HL-60 (cell line): Measurements from ENCODE around the gene GNGT2.

Experiments
- CTCF ChIP-seq: IDR thresholded peaks from one replicate; pipeline ENCODE4 v1.5.1; 2011; ENCODE audit warnings: low read length, control low read depth, inconsistent platforms; ENCODE audit not compliant: insufficient read depth
- POLR2AphosphoS5 ChIP-seq: IDR thresholded peaks from 2 replicates; pipeline ENCODE4 v1.6.1; 2012; ENCODE audit warnings: low read depth
- REST ChIP-seq: IDR thresholded peaks from 2 replicates; pipeline ENCODE4 v1.6.1; 2012; ENCODE audit warnings: low read depth; ENCODE audit not compliant: insufficient replicate concordance
- SPI1 ChIP-seq: IDR thresholded peaks from 2 replicates; pipeline ENCODE4 v1.6.1; 2012; ENCODE audit warnings: low read depth, mild to moderate bottlenecking, borderline replicate concordance

- TF ChIP-seq CTCF (no peak), REST (no peak), POLR2AphosphoS5 (no peak), SPI1 (no peak)
Measured at GRCh38 chr17:49201481-49201927, 8.9 kb downstream of the GNGT2 start.
